Body of pancreas (tissue), 4 donors: ENCODE results near the gene NUP93.

Experiments
- POLR2A ChIP-seq, 3 donors: fragments of 450-650 bp; IDR thresholded peaks; one replicate each; pipeline ENCODE4 v1.6.1; 2016; ENCODE audit warnings: antibody characterized with exemption in 3 of 3, mild to moderate bottlenecking in 2 of 3
- TF ChIP-seq, protein P1 (sequence below), 7 experiments: fragments of 450-650 bp in 4 of 7; fragments of 200-600 bp in 3 of 7; sonication (generic) in 3 of 7; IDR thresholded peaks; one replicate each; pipeline ENCODE4 v1.5.1; 2016 to 2019; ENCODE audit warnings: antibody characterized with exemption in 7 of 7

DNA sequence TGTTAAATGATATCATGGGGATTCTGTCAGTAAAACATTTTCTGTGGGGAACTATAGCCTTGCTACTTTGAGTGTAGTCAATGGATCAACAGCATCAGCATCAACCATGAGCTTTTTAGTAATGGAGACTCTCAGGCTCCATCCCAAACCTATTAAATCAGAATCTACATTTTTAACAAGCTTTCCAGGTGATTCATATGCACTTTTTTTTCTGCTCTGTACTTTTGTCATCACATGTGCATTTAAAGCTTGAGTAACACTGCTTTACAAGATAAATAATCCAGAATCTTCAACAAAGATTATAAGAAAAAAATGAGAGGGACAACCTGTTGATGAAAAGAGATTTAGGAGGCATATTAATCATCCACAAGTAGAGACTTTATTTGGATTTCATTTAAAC is 23.5 kb downstream of the NUP93 start:
- TF ChIP-seq, protein P1, sequence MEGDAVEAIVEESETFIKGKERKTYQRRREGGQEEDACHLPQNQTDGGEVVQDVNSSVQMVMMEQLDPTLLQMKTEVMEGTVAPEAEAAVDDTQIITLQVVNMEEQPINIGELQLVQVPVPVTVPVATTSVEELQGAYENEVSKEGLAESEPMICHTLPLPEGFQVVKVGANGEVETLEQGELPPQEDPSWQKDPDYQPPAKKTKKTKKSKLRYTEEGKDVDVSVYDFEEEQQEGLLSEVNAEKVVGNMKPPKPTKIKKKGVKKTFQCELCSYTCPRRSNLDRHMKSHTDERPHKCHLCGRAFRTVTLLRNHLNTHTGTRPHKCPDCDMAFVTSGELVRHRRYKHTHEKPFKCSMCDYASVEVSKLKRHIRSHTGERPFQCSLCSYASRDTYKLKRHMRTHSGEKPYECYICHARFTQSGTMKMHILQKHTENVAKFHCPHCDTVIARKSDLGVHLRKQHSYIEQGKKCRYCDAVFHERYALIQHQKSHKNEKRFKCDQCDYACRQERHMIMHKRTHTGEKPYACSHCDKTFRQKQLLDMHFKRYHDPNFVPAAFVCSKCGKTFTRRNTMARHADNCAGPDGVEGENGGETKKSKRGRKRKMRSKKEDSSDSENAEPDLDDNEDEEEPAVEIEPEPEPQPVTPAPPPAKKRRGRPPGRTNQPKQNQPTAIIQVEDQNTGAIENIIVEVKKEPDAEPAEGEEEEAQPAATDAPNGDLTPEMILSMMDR (IDR thresholded peaks at IDR 0.05): no peak
- no peak for TF ChIP-seq POLR2A (IDR thresholded peaks at IDR 0.05)
